Panc1 (cell line): Measurements from ENCODE around the gene GRAMD4. TPM values are rescaled to one million over a fixed set of nuclear protein-coding genes. Genes with fewer than 3 reads are reported as not detected.

Source experiments
- ATAC-seq: fragments of 200-7000 bp; cut with Tn5 transposase; 2 replicates; pipeline ENCODE4 v1.9.1; 2020; ENCODE audit warnings: mild to moderate bottlenecking, moderate library complexity
- BruUV-seq: library from RNA; stranded (reverse); fragments of 400-500 nt; replicated peaks from 2 replicates; lab custom pipeline; 2021; lab: Mats Ljungman, UMichigan
- CTCF ChIA-PET: fragments of 300-600 bp; sonication (Branson Sonifier 250); formaldehyde crosslinking; loops from one replicate; lab custom pipeline; 2022; ENCODE audit warnings: antibody characterized with exemption; lab: Charles Lee
- POLR2A ChIA-PET: fragments of 300-600 bp; sonication (Branson Sonifier 250); formaldehyde crosslinking; loops from one replicate; lab custom pipeline; 2022; ENCODE audit warnings: antibody characterized with exemption; lab: Charles Lee
- DNase-seq: peaks from one replicate; pipeline ENCODE4 v3.0.0-alpha.2; 2010; ENCODE audit warnings: low read depth, low spot score
- H3K27ac ChIP-seq: 2 replicates; pipeline ENCODE4 v1.5.1; 2011; ENCODE audit warnings: mild to moderate bottlenecking, low read length, inconsistent platforms
- H3K27me3 ChIP-seq: fragments of 200-500 bp; sonication (Bioruptor generic); 2 replicates; pipeline ENCODE4 v1.6.0; 2014; ENCODE audit warnings: low read length, inconsistent platforms; ENCODE audit not compliant: control insufficient read depth, insufficient read depth
- H3K36me3 ChIP-seq: fragments of 200-500 bp; sonication (Bioruptor generic); 2 replicates; pipeline ENCODE4 v1.5.1; 2014; ENCODE audit warnings: inconsistent platforms, mild to moderate bottlenecking, low read length, moderate library complexity; ENCODE audit not compliant: control insufficient read depth, insufficient read depth
- H3K4me1 ChIP-seq: 2 replicates; pipeline ENCODE4 v1.5.1; 2011; ENCODE audit warnings: inconsistent platforms, mild to moderate bottlenecking, low read length, moderate library complexity; ENCODE audit not compliant: control insufficient read depth, insufficient read depth
- H3K4me3 ChIP-seq, 2 experiments: 2 replicates each; pipeline ENCODE4 v1.5.1; 2011 to 2012; ENCODE audit warnings: low read depth in 2 of 2, low read length in 2 of 2, mild to moderate bottlenecking in 2 of 2, inconsistent platforms in 1 of 2, moderate library complexity in 1 of 2
- H3K9me3 ChIP-seq: fragments of 200-500 bp; sonication (Bioruptor generic); 2 replicates; pipeline ENCODE4 v1.5.1; 2014; ENCODE audit warnings: low read depth, mild to moderate bottlenecking, inconsistent platforms, low read length, moderate library complexity; ENCODE audit not compliant: control insufficient read depth, insufficient read depth
- POLR2AphosphoS5 ChIP-seq: IDR thresholded peaks from 2 replicates; pipeline ENCODE4 v1.6.1; 2012; ENCODE audit warnings: mild to moderate bottlenecking, low read depth, low read length, moderate library complexity
- SIN3A ChIP-seq: IDR thresholded peaks from 2 replicates; pipeline ENCODE4 v1.6.1; 2012; ENCODE audit warnings: low read depth, mild to moderate bottlenecking, low read length, moderate library complexity, borderline replicate concordance; ENCODE audit not compliant: insufficient read depth
- TCF7L2 ChIP-seq: IDR thresholded peaks from 2 replicates; pipeline ENCODE4 v1.6.1; 2011; ENCODE audit warnings: mild to moderate bottlenecking, low read depth, low read length, inconsistent platforms
- in situ Hi-C: cut with HindIII; loops from 2 replicates; pipeline ENCODE4 v1.10.0; 2016; ENCODE audit warnings: low sequenced_read_pairs, low pct_unique_long_range_greater_than_20kb
- intact Hi-C: fragments of 100-400 bp; cut with micrococcal nuclease; formaldehyde crosslinking; loops from one replicate; pipeline ENCODE4 v1.10.0; 2022; ENCODE audit not compliant: unreplicated experiment
- total RNA-seq: library from RNA; stranded (reverse); gene quantifications from one replicate; pipeline ENCODE4 v1.2.1, GENCODE V29; 2021; ENCODE audit not compliant: unreplicated experiment
- TF ChIP-seq, protein P1 (sequence below): fragments of 450-650 bp; IDR thresholded peaks from 2 replicates; pipeline ENCODE4 v1.5.1; 2017; ENCODE audit warnings: mild to moderate bottlenecking
- TF ChIP-seq, protein P2 (sequence below), 2 experiments: IDR thresholded peaks; 2 replicates each; pipeline ENCODE4 v1.6.1; 2011 to 2012; ENCODE audit warnings: low read depth in 2 of 2, control low read depth in 1 of 2, low read length in 1 of 2, mild to moderate bottlenecking in 1 of 2, moderate library complexity in 1 of 2; ENCODE audit not compliant: insufficient read depth in 1 of 2

GRAMD4 gene
- total RNA-seq, 1 experiment from 2014 or later, result 30.8 TPM

DNA sequence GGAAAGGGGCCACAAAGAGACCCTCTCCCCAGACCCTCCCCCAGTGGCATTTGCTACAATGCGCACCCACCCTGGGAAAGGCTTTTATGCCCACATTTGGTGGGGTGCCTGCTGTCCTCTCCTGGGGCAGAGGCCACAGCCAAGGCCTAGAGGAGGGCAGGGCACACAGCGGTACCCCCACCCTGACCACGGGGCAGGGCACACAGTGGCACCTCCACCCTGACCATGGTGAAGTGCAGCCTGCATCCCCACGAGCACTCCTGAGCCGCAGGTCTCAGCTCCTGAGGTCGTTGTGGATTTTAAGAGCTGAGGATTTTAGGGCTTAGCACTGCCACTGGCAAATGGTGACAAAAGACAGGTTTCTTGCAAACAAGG, 83.8 kb downstream of the GRAMD4 start:
- TF ChIP-seq, protein P1, sequence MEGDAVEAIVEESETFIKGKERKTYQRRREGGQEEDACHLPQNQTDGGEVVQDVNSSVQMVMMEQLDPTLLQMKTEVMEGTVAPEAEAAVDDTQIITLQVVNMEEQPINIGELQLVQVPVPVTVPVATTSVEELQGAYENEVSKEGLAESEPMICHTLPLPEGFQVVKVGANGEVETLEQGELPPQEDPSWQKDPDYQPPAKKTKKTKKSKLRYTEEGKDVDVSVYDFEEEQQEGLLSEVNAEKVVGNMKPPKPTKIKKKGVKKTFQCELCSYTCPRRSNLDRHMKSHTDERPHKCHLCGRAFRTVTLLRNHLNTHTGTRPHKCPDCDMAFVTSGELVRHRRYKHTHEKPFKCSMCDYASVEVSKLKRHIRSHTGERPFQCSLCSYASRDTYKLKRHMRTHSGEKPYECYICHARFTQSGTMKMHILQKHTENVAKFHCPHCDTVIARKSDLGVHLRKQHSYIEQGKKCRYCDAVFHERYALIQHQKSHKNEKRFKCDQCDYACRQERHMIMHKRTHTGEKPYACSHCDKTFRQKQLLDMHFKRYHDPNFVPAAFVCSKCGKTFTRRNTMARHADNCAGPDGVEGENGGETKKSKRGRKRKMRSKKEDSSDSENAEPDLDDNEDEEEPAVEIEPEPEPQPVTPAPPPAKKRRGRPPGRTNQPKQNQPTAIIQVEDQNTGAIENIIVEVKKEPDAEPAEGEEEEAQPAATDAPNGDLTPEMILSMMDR, result no peak
- no peak for TF ChIP-seq TCF7L2
- TF ChIP-seq, protein P2, sequence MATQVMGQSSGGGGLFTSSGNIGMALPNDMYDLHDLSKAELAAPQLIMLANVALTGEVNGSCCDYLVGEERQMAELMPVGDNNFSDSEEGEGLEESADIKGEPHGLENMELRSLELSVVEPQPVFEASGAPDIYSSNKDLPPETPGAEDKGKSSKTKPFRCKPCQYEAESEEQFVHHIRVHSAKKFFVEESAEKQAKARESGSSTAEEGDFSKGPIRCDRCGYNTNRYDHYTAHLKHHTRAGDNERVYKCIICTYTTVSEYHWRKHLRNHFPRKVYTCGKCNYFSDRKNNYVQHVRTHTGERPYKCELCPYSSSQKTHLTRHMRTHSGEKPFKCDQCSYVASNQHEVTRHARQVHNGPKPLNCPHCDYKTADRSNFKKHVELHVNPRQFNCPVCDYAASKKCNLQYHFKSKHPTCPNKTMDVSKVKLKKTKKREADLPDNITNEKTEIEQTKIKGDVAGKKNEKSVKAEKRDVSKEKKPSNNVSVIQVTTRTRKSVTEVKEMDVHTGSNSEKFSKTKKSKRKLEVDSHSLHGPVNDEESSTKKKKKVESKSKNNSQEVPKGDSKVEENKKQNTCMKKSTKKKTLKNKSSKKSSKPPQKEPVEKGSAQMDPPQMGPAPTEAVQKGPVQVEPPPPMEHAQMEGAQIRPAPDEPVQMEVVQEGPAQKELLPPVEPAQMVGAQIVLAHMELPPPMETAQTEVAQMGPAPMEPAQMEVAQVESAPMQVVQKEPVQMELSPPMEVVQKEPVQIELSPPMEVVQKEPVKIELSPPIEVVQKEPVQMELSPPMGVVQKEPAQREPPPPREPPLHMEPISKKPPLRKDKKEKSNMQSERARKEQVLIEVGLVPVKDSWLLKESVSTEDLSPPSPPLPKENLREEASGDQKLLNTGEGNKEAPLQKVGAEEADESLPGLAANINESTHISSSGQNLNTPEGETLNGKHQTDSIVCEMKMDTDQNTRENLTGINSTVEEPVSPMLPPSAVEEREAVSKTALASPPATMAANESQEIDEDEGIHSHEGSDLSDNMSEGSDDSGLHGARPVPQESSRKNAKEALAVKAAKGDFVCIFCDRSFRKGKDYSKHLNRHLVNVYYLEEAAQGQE (IDR thresholded peaks at IDR 0.05; ENCODE audit: insufficient read depth in 1 of 2, low read depth in 2 of 2, low read length in 1 of 2), result no peak
- TF ChIP-seq SIN3A, result no peak
- no peak for TF ChIP-seq POLR2AphosphoS5
- intact Hi-C loops, result no loop called here
- no peaks in the 10 kb centered on the region; the same call in 1 of the 2 replicates for H3K36me3 ChIP-seq
- H3K9me3 ChIP-seq, result no peaks in the 10 kb centered on the region
- ChIA-PET CTCF (no interaction called here), POLR2A (no interaction called here)
- ATAC-seq, result no peak
- H3K4me3 ChIP-seq, result no peak overlapping the region
- in situ Hi-C loops, result no loop called here
- no peak for DNase-seq
- no peak overlapping the region for H3K27ac ChIP-seq
- H3K4me1 ChIP-seq, result no peaks in the 10 kb centered on the region
- BruUV-seq, result no TSS peak
- no peaks in the 10 kb centered on the region for H3K27me3 ChIP-seq

DNA sequence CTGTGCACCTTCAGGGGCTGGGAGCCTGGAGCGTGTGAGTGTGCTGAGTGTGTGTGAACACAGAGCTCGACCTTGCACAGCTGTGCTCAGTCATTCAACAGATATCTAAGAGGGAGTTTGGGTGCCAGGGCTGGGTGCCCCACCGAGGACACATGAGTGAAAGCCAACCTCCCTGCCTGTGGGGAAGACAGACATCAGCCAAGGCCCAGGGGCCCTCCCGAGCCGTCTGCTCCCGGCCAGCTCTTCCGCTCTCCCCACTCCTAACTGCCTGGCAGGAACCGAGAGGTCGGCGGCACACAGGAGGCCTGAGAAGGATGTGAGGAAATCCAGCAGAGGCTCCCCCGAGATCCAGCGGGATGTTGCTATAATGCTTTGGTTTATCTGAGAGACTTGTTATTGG, 85.9 kb downstream of the GRAMD4 start:
- TF ChIP-seq POLR2AphosphoS5 (no peak), SIN3A (no peak), TCF7L2 (no peak)
- TF ChIP-seq, protein P2 (IDR thresholded peaks at IDR 0.05; ENCODE audit: insufficient read depth in 1 of 2, low read depth in 2 of 2, low read length in 1 of 2), result no peak
- TF ChIP-seq, protein P1, result no peak
- CTCF ChIA-PET, result no interaction called here
- intact Hi-C loops (no loop called here), in situ Hi-C loops (no loop called here)
- POLR2A ChIA-PET, result no interaction called here
- Histone ChIP-seq H3K36me3 (peaks cover 3% of the 10 kb centered on the region; the same call in 1 of the 2 replicates), H3K9me3 (no peaks in the 10 kb centered on the region), H3K4me3 (no peak overlapping the region), H3K4me1 (no peaks in the 10 kb centered on the region), H3K27me3 (no peaks in the 10 kb centered on the region), H3K27ac (no peak overlapping the region)
- DNase-seq (no peak), ATAC-seq (no peak)
- BruUV-seq, result no TSS peak
